GM19025 (cell line): ENCODE data around the gene BMPER.

Experiments
- ATAC-seq: cut with Tn5 transposase; IDR thresholded peaks from one replicate; pipeline ENCODE4 v1.9.1; 2021; ENCODE audit warnings: mild to moderate bottlenecking, low read depth, moderate library complexity; ENCODE audit not compliant: unreplicated experiment

The BMPER gene

DNA sequence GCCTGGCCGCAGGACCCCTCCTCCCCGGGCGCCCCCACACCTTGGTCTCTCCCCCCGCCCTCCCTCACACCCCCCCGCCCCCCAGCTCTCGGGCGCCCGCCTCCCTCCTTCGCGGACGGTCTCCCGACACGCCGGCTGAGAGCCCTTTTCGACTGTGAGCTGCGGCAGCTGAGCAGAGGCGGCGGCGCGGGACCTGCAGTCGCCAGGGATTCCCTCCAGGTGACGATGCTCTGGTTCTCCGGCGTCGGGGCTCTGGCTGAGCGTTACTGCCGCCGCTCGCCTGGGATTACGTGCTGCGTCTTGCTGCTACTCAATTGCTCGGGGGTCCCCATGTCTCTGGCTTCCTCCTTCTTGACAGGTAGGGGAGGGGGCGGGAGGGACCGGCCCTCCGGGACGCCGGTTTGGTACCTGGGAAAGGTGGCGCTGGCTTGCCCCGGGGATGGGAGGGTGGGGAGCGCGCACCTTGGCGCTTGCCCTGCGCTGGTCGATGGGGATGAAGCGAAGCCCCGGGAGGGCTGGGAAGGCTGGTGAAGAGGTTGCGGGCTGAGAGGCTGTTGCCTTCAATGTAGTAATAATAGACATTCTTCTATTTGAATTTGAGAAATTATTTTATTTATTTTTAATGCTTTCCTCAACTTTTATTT is at the start of gene BMPER:
BMPER (plus strand) TSS at position 151 of the 644 bp plus-strand sequence; CDS start at position 226, 75 bp downstream.
- no peak for ATAC-seq

DNA sequence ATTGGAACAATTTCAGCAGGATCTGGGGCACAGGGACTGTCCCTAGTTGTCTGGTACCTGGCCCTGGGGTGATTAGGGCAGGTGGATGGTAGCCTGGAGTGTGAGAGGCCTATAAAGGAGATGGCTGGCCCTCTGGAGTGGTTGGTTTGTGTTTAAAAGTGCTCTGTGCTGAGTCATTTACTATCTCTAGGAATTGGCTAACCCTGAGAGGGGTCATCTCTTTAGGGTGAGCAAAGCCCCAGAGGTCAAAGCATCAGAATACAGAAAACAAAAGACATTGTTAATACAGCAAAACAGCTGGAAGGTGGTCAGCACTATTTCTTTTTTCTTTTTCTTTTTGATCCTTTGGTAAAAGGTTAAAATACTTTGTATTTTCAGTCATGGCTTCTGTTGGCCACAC is 43.4 kb upstream of the BMPER start:
- ATAC-seq, result no peak

DNA sequence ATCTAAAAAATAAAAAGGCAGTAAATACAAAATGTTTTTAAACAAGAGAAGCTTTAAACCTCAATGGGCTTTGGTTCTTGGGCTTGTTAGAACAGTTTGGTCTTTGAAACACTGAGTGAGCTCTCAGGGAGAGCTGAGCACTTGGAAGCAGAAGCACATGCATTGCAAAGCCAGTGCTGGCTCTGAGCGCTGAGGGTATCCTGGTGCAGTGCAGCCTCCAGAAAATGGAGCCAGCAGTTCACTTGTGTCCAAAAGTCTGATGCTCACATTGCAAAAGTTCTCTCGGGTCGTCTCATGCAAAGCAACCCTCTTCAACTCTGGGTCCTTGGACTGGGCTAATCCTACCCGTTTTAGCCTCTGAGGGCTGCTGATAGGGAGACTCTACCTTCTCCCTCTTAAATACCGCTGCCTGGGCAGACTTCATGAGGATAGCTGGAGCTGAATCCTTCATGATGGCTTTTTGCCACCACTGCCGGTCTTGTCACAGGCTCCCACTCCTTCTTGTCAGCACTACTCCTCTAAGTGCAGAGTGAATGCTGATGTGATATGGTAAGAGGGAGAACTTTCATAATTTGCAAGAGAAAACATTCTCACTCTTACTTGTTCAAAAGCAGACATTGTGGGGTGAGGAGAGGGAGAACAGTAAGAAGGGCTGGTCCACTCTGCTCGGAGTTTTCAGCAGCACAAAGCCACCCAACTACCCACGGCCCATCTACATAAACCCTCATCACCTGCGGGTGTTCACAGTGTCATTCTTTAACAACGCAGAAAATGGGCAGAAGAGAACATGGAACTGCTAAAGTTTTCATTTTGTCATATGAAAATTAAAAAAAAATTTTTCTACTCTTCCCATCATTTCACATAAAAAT is 42.2 kb upstream of the BMPER start:
- ATAC-seq, result no peak

DNA sequence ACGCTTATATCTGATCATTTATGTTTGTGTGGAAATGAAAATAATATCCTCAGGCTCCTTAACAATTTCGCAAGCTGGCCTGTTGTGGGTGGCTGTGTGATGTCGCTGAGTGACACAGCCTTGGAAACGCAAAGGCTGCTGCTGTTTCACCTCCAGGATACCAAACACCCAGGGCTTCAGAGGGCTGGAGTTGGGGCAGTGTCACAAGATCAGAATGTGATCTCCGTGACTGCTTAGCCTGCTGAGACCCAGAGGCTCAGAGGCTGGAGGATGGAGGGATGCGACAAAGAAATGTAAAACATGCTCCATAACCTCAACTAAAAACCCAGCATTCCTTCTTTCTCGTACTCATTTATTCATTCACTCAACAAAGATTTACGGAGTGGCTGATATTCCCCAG is 37.2 kb upstream of the BMPER start:
- ATAC-seq, result no peak

DNA sequence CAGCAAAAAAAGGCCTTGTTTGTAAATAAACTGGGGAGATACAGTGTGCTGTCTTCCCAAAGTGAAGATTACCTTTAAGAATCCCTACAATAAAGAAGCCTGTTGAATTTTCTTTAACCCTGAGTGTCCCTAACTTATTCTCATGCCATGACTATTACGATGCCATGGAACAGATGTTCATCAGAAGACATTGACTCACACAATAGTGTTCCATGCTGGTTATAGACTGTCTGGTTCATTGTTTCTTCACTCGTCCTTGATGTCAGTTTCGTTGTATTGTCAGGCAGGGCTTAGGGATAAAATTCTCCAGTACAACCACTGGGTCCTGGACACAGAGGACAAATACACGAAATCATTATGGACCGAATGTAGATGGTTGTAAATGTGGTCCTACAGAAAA is 36.2 kb upstream of the BMPER start:
- no peak for ATAC-seq

DNA sequence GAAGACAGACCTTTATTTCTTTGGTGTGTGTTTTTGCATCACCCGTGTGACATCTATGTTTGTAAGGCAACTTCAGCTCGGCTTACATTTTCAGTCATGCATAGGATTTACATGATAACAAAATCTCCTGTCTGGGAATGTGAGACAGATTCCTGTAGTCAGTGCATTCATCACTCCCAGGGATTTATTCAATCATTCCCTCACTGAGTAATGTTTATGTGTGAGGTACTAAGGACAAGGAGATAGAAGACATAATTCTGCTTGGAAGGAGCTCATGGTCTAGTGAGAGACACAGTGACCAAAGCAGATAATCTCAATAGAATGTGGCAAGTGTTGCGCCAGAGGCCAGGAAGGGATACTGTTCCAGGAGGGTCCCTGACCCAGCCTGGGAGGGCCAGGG is 35.2 kb upstream of the BMPER start:
- ATAC-seq, result no peak

DNA sequence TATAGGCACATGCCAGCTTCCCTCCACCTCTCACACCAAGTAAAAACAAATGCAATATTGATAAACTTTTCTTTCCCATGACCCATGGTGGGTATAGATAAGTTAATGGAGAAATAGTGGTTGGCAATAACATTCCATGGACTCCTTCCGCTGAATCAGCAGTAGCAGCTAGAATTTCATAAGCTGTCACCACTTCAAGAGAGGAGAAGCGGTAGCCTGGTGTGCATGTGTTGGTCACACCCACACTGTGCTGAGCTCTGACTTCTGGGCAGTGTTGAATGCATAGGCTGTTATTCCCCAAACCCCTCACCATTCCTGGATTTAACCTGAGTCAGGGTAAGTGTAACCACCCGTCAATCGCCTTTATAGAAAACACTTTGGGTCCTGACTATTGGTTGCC is 32.5 kb upstream of the BMPER start:
- no peak for ATAC-seq

DNA sequence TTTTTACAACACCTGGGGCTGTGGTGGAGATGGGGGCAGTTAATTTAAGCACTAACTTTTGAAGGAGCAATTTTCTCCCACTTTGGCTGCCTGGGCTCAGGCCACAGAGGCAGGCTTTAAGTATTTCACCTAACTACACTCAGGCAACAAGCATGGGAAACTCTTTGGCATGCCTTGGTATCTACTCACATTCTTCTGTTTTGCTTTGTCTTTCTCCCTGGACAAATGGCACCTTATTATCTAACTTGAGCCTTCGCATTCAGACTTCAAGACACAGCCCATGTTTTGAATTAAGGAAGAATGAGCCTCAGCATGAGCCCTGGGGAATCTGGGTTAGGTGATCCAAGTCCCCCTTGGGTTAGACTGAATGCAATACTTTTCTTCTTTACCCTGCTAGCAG is 31.8 kb upstream of the BMPER start:
- ATAC-seq, result no peak

DNA sequence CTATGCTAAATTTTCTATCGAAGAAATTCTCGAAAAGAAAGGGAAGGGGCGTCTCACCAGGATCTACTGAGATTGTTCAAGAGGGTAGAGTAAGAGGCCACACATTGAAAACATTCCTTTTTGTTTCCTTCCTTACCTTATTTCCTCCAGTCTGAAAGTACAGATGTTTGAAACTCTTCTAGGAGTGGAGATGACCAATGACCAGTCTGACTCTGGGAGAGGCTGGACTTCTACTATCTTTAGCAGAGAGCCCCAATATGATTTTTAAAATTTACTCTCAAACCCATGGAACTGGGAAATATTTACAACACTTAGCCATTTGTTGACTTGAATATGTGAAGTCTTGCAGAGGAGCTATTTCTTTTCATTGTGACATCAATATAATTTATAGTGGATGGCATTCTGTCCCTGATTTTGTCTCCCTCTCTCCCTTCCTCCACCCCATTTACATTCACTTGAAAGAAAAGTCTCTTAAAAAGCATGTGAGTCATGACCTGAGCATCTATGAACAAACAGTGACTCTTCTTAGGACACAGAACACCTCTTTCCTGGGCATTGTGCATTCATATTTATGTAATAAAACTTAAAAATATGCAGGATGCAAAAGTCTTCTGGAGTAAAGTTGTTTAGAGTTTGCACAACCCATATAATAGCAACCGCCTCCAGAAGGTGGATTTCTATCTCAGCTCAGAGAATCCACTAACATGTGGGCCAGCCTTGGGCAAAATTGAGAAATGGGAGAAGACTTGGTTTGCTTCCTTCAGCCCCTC is 31.2 kb upstream of the BMPER start:
- ATAC-seq, result no peak

DNA sequence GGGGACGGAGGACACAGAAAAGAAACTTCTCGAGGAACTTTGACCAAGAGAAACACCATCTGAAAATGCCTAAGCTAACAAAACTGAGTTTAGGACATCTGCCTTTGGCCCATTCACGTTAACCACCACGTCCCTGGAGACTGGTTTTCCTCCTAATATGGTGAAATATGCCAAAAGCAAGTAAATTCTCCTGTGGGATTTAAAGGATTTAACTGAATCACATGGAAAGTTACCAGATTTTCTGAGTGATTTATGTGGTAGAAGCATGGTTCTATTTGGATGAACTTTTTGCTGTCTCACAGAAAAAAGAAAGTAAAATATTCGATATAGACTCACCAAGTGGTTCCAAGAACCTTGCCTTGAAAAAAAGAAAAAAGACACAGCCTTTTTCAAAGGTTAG is 30.4 kb upstream of the BMPER start:
- no peak for ATAC-seq

DNA sequence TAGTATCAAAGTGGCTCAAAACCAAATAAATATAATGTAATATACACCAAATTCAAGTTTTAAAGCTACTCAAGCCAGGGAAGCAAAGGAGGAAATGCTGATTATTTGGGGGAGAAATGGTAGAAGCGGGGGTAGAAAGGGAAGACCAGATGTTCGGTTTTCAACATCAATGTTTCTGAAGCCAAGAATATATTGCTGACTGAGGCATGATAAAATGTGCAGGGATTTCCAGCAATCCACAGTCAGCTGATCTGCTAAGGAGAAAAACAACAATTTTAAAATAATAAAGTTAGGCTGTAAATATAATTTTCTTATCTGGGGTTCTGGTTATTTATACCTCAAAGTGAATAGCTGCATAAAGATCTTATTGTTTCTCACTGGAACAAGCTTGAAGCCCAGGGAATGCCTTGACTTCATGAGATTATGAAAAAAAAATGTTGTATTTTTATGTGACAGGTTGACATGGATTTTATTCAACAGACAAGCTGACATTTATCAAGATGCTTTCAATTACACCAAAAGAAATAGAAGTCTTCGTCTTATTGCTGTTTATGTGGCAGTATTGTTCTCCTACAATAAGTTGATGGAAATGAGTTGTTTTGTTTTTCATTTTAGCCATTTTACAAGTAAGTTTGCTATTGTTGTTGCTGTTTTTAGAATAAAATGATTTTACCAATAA is 28.6 kb upstream of the BMPER start:
- no peak for ATAC-seq

DNA sequence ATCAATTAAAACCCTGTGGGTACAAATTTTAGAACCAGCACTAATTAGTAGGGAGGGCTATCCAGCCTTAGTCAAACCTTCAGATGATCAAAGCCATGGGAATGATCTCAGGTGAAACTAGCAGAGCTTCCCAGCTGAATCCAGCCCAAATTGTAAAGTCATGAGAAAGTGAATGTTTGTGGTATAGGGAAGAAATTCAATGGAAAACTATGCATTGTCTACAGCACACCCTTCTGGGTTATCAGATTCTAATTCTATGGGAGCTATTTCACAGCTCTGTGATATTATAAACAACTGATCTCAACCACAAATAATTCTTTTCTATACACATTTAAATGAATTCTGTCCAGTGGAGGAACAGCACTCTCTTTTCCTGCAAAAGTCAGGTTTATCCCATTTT is 24.6 kb upstream of the BMPER start:
- ATAC-seq, result no peak

DNA sequence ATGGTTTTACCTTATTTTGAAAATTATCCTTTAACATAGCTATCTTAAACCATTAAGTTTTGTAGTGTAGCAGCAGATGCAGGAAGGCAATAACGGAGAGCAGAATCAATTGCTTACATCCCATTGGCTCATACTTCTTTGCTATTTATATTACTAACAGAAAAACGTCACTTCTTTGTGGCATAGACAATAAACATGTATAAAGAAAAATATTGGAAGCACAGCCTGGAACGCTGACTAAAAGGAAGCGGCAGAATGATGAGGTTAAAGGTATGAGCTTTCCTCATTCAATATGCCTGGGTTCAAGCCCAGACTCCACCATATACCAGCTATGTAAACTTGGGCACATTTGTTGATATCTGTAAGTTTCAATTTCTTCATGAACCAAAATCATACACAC is 24.0 kb upstream of the BMPER start:
- no peak for ATAC-seq

DNA sequence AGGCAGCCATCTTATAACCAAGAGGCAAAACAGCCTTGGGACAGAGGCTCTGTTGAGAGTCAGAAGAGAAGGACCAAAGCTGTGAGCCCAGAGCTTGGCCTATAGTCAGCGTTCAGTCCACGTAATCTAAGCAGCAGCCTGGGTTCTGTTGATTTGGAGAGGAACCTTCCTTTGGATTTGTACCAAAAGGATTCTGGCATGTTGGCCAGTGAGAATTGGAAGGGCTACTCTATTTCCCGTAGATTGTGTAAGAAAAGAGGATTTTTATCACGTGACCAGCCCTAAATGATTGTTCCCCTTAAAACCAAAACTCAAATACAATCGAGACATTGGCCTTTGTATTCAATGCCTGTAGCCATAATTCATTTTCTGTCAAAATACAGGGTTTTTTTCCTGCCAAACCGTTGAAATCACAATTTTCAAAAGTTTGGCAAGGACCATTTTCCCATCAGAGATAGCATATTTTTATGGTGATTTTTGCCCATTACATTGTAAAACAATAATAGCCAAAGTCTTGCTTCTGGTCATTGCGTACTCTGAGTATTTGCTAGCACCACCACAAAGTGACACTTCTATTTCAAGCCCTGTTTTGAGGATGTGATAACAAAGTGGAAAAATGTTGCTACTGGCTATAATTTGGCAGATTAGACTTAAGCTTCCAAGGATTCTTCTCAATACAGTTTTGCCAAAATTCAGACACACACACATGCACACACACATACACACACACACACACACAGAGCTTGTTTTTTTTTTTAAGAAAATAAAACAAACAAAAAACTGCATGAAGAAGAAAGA is 23.1 kb upstream of the BMPER start:
- no peak for ATAC-seq

DNA sequence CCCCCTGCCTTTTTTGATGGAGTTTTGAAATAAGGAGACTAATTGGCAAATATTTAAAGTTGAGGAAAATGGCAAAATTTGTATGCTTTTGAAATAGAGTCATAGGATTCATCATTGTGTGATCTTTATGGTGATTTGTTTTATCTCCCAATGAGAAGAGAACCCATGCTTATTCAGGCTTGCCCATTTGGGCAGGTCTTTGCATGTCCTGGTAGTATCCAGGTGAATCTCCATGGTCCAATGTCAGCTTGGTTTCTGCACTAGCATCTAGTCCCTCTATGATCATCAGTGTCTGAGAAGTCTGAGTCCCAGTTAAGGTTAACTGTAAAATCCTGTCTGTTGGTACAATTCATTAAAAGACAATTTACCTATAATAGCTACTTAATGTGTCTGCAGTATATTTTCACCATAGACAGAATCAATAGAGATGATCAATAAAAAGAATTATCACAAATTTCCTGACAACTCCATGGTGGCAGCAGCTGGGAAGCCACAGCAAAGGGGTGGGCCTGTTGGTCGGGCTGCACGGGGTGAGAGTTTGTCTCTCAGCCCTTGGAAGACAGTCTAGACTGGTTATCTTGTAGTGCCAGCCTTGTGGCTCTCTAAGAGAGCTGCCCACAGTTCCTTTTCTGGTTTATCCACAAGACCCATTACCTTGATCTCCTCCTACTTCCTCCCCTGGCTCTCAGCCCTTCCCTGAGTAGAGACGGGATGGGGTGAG is 22.2 kb upstream of the BMPER start:
- ATAC-seq, result no peak

DNA sequence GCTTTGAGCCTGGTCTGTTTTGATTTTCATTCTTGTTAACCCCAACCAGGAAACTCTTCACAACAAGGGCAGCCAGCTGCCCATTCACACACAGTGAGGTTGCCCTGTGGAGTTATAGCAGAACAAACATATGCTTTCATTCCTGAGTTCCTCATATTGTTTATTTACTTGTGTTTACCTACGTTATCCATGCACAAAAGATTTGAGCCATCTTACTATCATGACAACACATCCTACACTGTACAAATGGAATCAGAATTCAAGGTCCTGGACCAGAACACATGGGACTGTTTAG is 21.7 kb upstream of the BMPER start:
- no peak for ATAC-seq

DNA sequence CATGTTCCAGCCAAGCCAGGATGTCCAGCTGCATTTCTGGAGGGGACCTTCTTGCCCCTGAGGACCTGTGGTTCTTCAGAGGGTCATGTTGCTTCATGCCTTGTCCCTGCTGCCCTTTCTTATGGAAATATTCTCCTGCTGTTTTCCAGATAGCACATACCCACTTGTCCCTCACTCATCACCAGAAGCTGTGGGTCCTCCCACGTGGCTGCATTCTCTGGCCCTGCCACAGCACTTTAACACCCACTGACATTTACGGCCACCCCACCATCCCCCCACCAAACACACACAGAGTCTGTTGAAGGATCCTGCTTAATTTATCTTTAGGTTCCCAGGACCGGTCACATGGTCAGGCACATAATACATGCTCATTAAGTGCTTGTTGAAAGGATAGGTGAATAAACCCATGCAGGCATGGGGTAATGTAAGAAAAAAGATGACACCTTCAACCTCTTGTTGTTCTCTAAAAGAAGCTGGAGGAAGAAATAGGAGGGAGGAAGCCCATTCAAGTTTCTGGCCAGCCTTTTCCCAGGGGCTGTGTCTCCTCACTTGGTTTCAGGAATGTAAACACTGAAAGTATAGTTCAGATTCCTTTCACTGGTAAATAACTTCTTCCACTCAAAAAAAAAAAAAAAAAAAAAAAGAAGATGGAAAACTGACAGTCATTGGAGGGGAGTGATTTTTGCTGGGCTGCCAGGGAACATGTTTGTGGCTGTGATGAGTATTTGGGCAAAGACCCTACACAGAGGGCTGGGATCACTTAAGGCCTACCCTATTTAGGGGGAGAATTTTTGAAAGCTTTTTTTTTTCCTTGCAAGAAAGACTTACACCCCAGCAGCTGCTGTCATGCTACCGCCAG is 19.8 kb upstream of the BMPER start:
- ATAC-seq, result no peak

DNA sequence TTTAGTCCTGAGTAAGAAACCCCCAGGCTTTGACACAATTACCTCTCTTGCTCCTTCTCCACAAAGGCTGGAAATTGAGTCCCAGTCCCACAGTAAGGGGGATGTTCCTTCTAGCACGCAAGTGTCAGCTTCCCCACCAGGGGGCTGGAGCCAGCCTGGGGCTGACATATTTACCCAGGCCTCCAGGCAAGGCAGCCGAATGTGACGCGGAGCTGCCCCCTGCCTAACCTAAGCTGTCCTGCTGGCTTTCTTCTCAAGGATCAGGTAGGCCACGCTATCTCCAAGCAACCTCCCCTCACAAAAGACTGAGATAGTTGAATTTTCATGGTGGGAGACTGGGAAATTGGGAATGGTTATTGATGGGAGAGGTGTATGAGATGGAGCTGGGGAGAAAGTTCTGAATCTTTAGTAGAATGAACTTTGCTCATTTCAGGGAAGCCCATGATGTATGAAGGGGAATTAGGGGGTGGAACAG is 19.2 kb upstream of the BMPER start:
- no peak for ATAC-seq
